GM19468 (cell line): ENCODE measurements around the gene GALNTL6.
"Not testable (repeated sequence)": the region's sequence is repeated elsewhere in the genome, so short reads cannot be mapped to it uniquely, and the experiment has no call there.

Experiments used
- ATAC-seq: cut with Tn5 transposase; IDR thresholded peaks from one replicate; pipeline ENCODE4 v1.9.1; 2021; ENCODE audit warnings: mild to moderate bottlenecking, moderate library complexity, moderate number of reproducible peaks; ENCODE audit not compliant: unreplicated experiment; ENCODE audit errors: extremely low read depth

The GALNTL6 gene

GRCh38 chr4:172876394-172876793 is 1063.2 kb downstream of the GALNTL6 start:
- no peak for ATAC-seq

GRCh38 chr4:172881645-172882044 is 1068.4 kb downstream of the GALNTL6 start:
- ATAC-seq: no peak

- not testable (repeated sequence) for ATAC-seq
Observed at GRCh38 chr4:172887358-172887757, 1074.2 kb downstream of the GALNTL6 start.

- ATAC-seq: no peak
Observed at GRCh38 chr4:172887959-172888358, 1074.8 kb downstream of the GALNTL6 start.

GRCh38 chr4:172892300-172892699 is 1079.1 kb downstream of the GALNTL6 start:
- ATAC-seq: no peak

GRCh38 chr4:172895699-172896098 is 1082.5 kb downstream of the GALNTL6 start:
- no peak for ATAC-seq

GRCh38 chr4:172897046-172897445 is 1083.8 kb downstream of the GALNTL6 start:
- no peak for ATAC-seq

- no peak for ATAC-seq
Observed at GRCh38 chr4:172898715-172899114, 1085.5 kb downstream of the GALNTL6 start.

- no peak for ATAC-seq
Observed at GRCh38 chr4:172899861-172900260, 1086.7 kb downstream of the GALNTL6 start.

- no peak for ATAC-seq
Observed at GRCh38 chr4:172900900-172901299, 1087.7 kb downstream of the GALNTL6 start.

GRCh38 chr4:172912468-172912867 is 1099.3 kb downstream of the GALNTL6 start:
- not testable (repeated sequence) for ATAC-seq

GRCh38 chr4:172917403-172917802 is 1104.2 kb downstream of the GALNTL6 start:
- ATAC-seq: not testable (repeated sequence)

GRCh38 chr4:172919269-172919668 is 1106.1 kb downstream of the GALNTL6 start:
- no peak for ATAC-seq

- ATAC-seq: no peak
Observed at GRCh38 chr4:172927096-172927814, 1114.1 kb downstream of the GALNTL6 start.

GRCh38 chr4:172928347-172928746 is 1115.1 kb downstream of the GALNTL6 start:
- no peak for ATAC-seq

GRCh38 chr4:172938072-172938829 is 1125.0 kb downstream of the GALNTL6 start:
- ATAC-seq: no peak

- no peak for ATAC-seq
Observed at GRCh38 chr4:172938870-172939269, 1125.7 kb downstream of the GALNTL6 start.

GRCh38 chr4:172942840-172943239 is 1129.6 kb downstream of the GALNTL6 start:
- ATAC-seq: no peak

GRCh38 chr4:172945611-172946010 is 1132.4 kb downstream of the GALNTL6 start:
- no peak for ATAC-seq

- ATAC-seq: no peak
Observed at GRCh38 chr4:172946503-172946902, 1133.3 kb downstream of the GALNTL6 start.

GRCh38 chr4:172947594-172947993 is 1134.4 kb downstream of the GALNTL6 start:
- no peak for ATAC-seq

GRCh38 chr4:172950990-172951389 is 1137.8 kb downstream of the GALNTL6 start:
- ATAC-seq: no peak
